Measurements from ENCODE around the gene METTL6. TPM values are rescaled to one million over a fixed set of nuclear protein-coding genes. Genes with fewer than 3 reads are reported as not detected.
"Not testable (repeated sequence)": the region's sequence is repeated elsewhere in the genome, so short reads cannot be mapped to it uniquely, and the experiment has no call there.

The METTL6 gene
- total and polyA plus RNA-seq, 4 donors = 6.7 to 16.0 (median 10.8) TPM

- no peak overlapping the region for H3K27ac ChIP-seq (ENCODE audit: low read depth in 1 of 2, low read length in 2 of 2)
- intact Hi-C loops (cut with DNase I) = loop anchor here in 1 of 2 donors (5.0 kb wide), 1 partner anchor 43 kb away; the partner anchor contains the start of gene SH3BP5
These were observed 51.8 kb downstream of the METTL6 start for GRCh38 chr3:15375461-15376000.

DNA sequence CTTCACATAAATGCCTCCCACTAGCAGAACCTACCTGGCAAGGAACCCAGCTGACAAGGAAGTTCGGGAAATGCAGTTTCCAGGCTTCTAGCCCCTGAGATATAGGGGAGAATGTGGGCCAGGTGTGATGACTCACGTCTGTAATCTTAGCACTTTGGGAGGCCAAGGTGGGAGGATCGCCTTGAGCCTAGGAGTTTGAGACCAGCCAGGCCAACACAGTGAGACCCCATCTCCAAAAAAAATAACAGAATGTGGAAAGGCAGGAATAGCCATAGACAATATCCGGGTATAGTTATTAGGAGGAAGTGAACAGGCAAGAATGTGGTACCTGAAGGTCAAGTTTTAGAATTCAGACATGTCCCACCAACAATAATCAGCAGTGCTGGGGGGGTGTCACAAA is 54.4 kb downstream of the METTL6 start:
- Histone ChIP-seq H3K4me1 (ENCODE audit: control insufficient read depth in 1 of 2, insufficient read depth in 2 of 2, low read length in 2 of 2) (peaks cover 0 to 1% of the 10 kb centered on the region in 2 donors), H3K36me3 (ENCODE audit: control insufficient read depth in 1 of 2, insufficient read depth in 2 of 2, low read length in 1 of 2) (no peaks in the 10 kb centered on the region), H3K27ac (ENCODE audit: low read depth in 1 of 2, low read length in 2 of 2) (no peak overlapping the region), H3K9me3 (ENCODE audit: control insufficient read depth, low read length) (no peaks in the 10 kb centered on the region), H3K4me3 (ENCODE audit: low read length in 2 of 2) (no peak overlapping the region), H3K27me3 (ENCODE audit: control insufficient read depth in 1 of 2, insufficient read depth in 2 of 2, low read length in 1 of 2) (no peaks in the 10 kb centered on the region)
- intact Hi-C loops (cut with DNase I) = no loop called here
- no peak for ATAC-seq (ENCODE audit: low FRiP score)
- 92 to 93% methylated on average over 4 of the region's 4 CpGs for WGBS, 2 donors
- DNase-seq = no peak

More at GRCh38 chr3:15375461-15376000, 51.8 kb downstream of the METTL6 start:
- Histone ChIP-seq H3K4me3 (ENCODE audit: low read length in 2 of 2) (no peak overlapping the region), H3K4me1 (ENCODE audit: control insufficient read depth in 1 of 2, insufficient read depth in 2 of 2, low read length in 2 of 2) (peaks cover 0 to 1% of the 10 kb centered on the region in 2 donors), H3K36me3 (ENCODE audit: control insufficient read depth in 1 of 2, insufficient read depth in 2 of 2, low read length in 1 of 2) (no peaks in the 10 kb centered on the region), H3K27me3 (ENCODE audit: control insufficient read depth in 1 of 2, insufficient read depth in 2 of 2, low read length in 1 of 2) (no peaks in the 10 kb centered on the region), H3K9me3 (ENCODE audit: control insufficient read depth, low read length) (no peaks in the 10 kb centered on the region)
- no peak for DNase-seq
- 89 to 93% methylated on average over 22 of the region's 22 CpGs for WGBS, 2 donors
- no peak for ATAC-seq (ENCODE audit: low FRiP score)

- DNase-seq (no peak), ATAC-seq (ENCODE audit: low FRiP score) (no peak)
- H3K4me3 ChIP-seq (ENCODE audit: low read length in 2 of 2) = no peak overlapping the region
- H3K9me3 ChIP-seq (ENCODE audit: control insufficient read depth, low read length) = no peaks in the 10 kb centered on the region
- no peaks in the 10 kb centered on the region for H3K36me3 ChIP-seq (ENCODE audit: control insufficient read depth in 1 of 2, insufficient read depth in 2 of 2, low read length in 1 of 2)
- intact Hi-C loops (cut with DNase I) = no loop called here
- 85 to 90% methylated on average over 6 of the region's 6 CpGs for WGBS, 2 donors
- no peak overlapping the region for H3K27ac ChIP-seq (ENCODE audit: low read depth in 1 of 2, low read length in 2 of 2)
- peaks cover 1% of the 10 kb centered on the region in 2 donors for H3K4me1 ChIP-seq (ENCODE audit: control insufficient read depth in 1 of 2, insufficient read depth in 2 of 2, low read length in 2 of 2)
- no peaks in the 10 kb centered on the region for H3K27me3 ChIP-seq (ENCODE audit: control insufficient read depth in 1 of 2, insufficient read depth in 2 of 2, low read length in 1 of 2)
These were observed 58.7 kb downstream of the METTL6 start for GRCh38 chr3:15368561-15369135.

GRCh38 chr3:15367059-15367458 is 60.3 kb downstream of the METTL6 start:
- DNase-seq (no peak), ATAC-seq (ENCODE audit: low FRiP score) (no peak)
- H3K9me3 ChIP-seq (ENCODE audit: control insufficient read depth, low read length) = no peaks in the 10 kb centered on the region
- H3K36me3 ChIP-seq (ENCODE audit: control insufficient read depth in 1 of 2, insufficient read depth in 2 of 2, low read length in 1 of 2) = no peaks in the 10 kb centered on the region
- intact Hi-C loops (cut with DNase I) = no loop called here
- peaks cover 1 to 9% of the 10 kb centered on the region in 2 donors for H3K4me1 ChIP-seq (ENCODE audit: control insufficient read depth in 1 of 2, insufficient read depth in 2 of 2, low read length in 2 of 2)
- 3% methylated on average over 1 of the region's 1 CpG for WGBS, 2 donors
- H3K27me3 ChIP-seq (ENCODE audit: control insufficient read depth in 1 of 2, insufficient read depth in 2 of 2, low read length in 1 of 2) = no peaks in the 10 kb centered on the region
- no peak overlapping the region for H3K27ac ChIP-seq (ENCODE audit: low read depth in 1 of 2, low read length in 2 of 2)
- H3K4me3 ChIP-seq (ENCODE audit: low read length in 2 of 2) = no peak overlapping the region

DNA sequence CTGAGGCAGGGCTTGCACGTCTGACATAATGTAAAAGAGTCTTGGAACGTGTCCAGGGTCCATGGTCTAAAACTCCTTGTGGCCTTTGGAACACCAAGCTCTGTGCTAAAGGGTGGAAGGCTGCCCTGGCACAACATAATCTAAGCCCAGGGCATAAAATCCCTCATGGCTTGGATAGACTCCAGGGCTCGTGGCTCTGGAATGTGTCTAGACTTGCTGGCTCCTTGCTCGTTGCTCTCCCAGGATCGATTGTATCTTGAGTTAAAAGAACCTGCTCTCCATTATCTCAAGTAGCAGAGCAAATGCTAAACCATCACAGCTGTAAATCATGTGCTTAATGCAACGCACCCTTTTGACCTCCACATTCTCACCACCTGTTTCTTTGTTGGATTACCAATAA is 63.3 kb downstream of the METTL6 start:
- not testable (repeated sequence) for H3K4me1 ChIP-seq (ENCODE audit: control insufficient read depth in 1 of 2, insufficient read depth in 2 of 2, low read length in 2 of 2); ATAC-seq (ENCODE audit: low FRiP score); H3K36me3 ChIP-seq (ENCODE audit: control insufficient read depth in 1 of 2, insufficient read depth in 2 of 2, low read length in 1 of 2); H3K27me3 ChIP-seq (ENCODE audit: control insufficient read depth in 1 of 2, insufficient read depth in 2 of 2, low read length in 1 of 2); H3K4me3 ChIP-seq (ENCODE audit: low read length in 2 of 2); H3K9me3 ChIP-seq (ENCODE audit: control insufficient read depth, low read length)
- H3K27ac ChIP-seq (ENCODE audit: low read depth in 1 of 2, low read length in 2 of 2) = peak overlapping the region in 1 of 2 donors; percentile 22
- intact Hi-C loops (cut with DNase I) = loop anchor here in 1 of 2 donors (5.0 kb wide), 1 partner anchor 42 kb away; no protein-coding TSS in a partner anchor
- DNase-seq = peak in 1 of 2 donors; percentile 75
- 7 to 8% methylated on average over 6 of the region's 6 CpGs for WGBS, 2 donors

- Histone ChIP-seq H3K27me3 (ENCODE audit: control insufficient read depth in 1 of 2, insufficient read depth in 2 of 2, low read length in 1 of 2) (no peaks in the 10 kb centered on the region), H3K9me3 (ENCODE audit: control insufficient read depth, low read length) (no peaks in the 10 kb centered on the region), H3K4me1 (ENCODE audit: control insufficient read depth in 1 of 2, insufficient read depth in 2 of 2, low read length in 2 of 2) (peaks cover 0 to 9% of the 10 kb centered on the region in 2 donors), H3K27ac (ENCODE audit: low read depth in 1 of 2, low read length in 2 of 2) (no peak overlapping the region), H3K36me3 (ENCODE audit: control insufficient read depth in 1 of 2, insufficient read depth in 2 of 2, low read length in 1 of 2) (no peaks in the 10 kb centered on the region), H3K4me3 (ENCODE audit: low read length in 2 of 2) (no peak overlapping the region)
- intact Hi-C loops (cut with DNase I) = loop anchor here in 1 of 2 donors (5.0 kb wide), 1 partner anchor 39 kb away; no protein-coding TSS in a partner anchor
- ATAC-seq (ENCODE audit: low FRiP score) (peak; percentile 31), DNase-seq (no peak)
- WGBS, 2 donors = 67 to 75% methylated on average over 11 of the region's 11 CpGs
These were observed 65.7 kb downstream of the METTL6 start for GRCh38 chr3:15361494-15362214.

DNA sequence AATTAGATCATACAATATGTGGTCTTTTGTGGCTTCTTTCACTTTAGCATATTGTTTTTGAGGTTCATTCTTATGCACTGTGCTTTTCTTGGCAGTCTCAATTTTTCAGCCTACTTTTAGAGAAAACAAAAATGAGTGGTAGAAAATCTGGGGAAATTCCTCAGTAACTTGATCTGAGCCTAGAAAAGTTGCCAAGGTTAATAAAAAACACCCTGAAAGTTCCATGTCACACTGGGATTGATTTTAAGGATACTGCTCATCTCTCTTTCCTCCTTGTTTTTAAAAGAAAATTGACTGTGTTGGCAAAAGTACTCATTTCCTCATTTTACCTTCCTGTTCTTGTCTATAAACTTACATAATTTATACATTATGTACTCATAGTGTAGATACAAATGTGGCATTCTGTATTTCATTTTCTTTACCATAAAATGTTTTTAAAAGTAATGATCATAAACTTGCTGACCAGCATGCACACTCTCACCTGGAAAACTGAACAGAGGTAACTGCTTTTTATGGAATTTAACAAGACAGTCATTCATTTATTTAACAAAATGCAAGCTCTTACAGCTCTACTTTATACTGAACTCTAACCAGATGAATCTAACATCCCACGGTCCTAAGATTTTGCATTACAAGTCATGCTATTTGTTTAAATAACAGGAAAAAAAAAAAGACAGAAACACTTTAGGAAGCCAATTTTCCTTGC is 66.4 kb downstream of the METTL6 start:
- ATAC-seq (ENCODE audit: low FRiP score) = no peak
- H3K27me3 ChIP-seq (ENCODE audit: control insufficient read depth in 1 of 2, insufficient read depth in 2 of 2, low read length in 1 of 2) = no peaks in the 10 kb centered on the region

More for the DNA sequence above, 66.4 kb downstream of the METTL6 start:
- Histone ChIP-seq H3K36me3 (ENCODE audit: control insufficient read depth in 1 of 2, insufficient read depth in 2 of 2, low read length in 1 of 2) (no peaks in the 10 kb centered on the region), H3K4me3 (ENCODE audit: low read length in 2 of 2) (no peak overlapping the region), H3K9me3 (ENCODE audit: control insufficient read depth, low read length) (no peaks in the 10 kb centered on the region), H3K4me1 (ENCODE audit: control insufficient read depth in 1 of 2, insufficient read depth in 2 of 2, low read length in 2 of 2) (peaks cover 0 to 9% of the 10 kb centered on the region in 2 donors), H3K27ac (ENCODE audit: low read depth in 1 of 2, low read length in 2 of 2) (no peak overlapping the region)
- no peak for DNase-seq
- intact Hi-C loops (cut with DNase I) = loop anchor here in 1 of 2 donors (5.0 kb wide), 1 partner anchor 39 kb away; no protein-coding TSS in a partner anchor
- 12 to 14% methylated on average over 1 of the region's 1 CpG for WGBS, 2 donors

All from aorta (tissue), 5 donors.